IMR-90 (cell line): ENCODE data around the gene TMF1. TPM values are rescaled to one million over a fixed set of nuclear protein-coding genes. Genes with fewer than 3 reads are reported as not detected.
A peak's percentile ranks its signal among the peaks of the same experiment; 100 is the strongest.

Experiments used
- ATAC-seq: fragments of 200-7000 bp; cut with Tn5 transposase; 2 replicates; pipeline ENCODE4 v1.9.1; 2020; ENCODE audit warnings: low read depth, mild to moderate bottlenecking, moderate library complexity
- BruUV-seq: library from RNA; stranded (reverse); fragments of 400-500 nt; replicated peaks from 2 replicates; lab custom pipeline; 2021; lab: Mats Ljungman, UMichigan
- CTCF ChIA-PET: fragments of 300-600 bp; formaldehyde crosslinking; extraction: SDS; loops from one replicate; lab custom pipeline; 2021; ENCODE audit warnings: antibody characterized with exemption; lab: Yijun Ruan, JAX
- POLR2A ChIA-PET: fragments of 300-600 bp; sonication (Branson Sonifier 250); formaldehyde crosslinking; loops from one replicate; lab custom pipeline; 2022; ENCODE audit warnings: antibody characterized with exemption; ENCODE audit not compliant: unreplicated experiment; lab: Charles Lee
- DNase-seq: peaks from one replicate; pipeline ENCODE4 v3.0.0; 2013
- H2AFZ ChIP-seq: replicated peaks from 2 replicates; pipeline ENCODE3; 2013; ENCODE audit warnings: low read length, mild to moderate bottlenecking; ENCODE audit not compliant: poor library complexity
- H2AK5ac ChIP-seq: 2 replicates; pipeline ENCODE4 v1.6.1; 2013; ENCODE audit warnings: low read depth, low read length, inconsistent platforms
- H2AK9ac ChIP-seq: replicated peaks from 2 replicates; pipeline ENCODE3; 2013; ENCODE audit warnings: mild to moderate bottlenecking, low read depth, low read length, moderate library complexity; ENCODE audit not compliant: poor library complexity
- H2BK120ac ChIP-seq: 2 replicates; pipeline ENCODE4 v1.6.1; 2013; ENCODE audit warnings: low read depth, low read length, inconsistent platforms
- H2BK15ac ChIP-seq: 3 replicates; pipeline ENCODE4 v1.6.1; 2013; ENCODE audit warnings: low read depth, low read length, inconsistent platforms
- H2BK20ac ChIP-seq: 2 replicates; pipeline ENCODE4 v1.6.1; 2013; ENCODE audit warnings: low read depth, mild to moderate bottlenecking, inconsistent platforms, low read length, moderate library complexity
- H2BK5ac ChIP-seq: 2 replicates; pipeline ENCODE4 v1.6.1; 2013; ENCODE audit warnings: mild to moderate bottlenecking, low read depth, low read length, inconsistent platforms; ENCODE audit not compliant: poor library complexity, severe bottlenecking
- H3K14ac ChIP-seq: replicated peaks from 2 replicates; pipeline ENCODE4 v1.6.1; 2013; ENCODE audit warnings: low read depth, low read length, inconsistent platforms
- H3K18ac ChIP-seq: 2 replicates; pipeline ENCODE4 v1.6.1; 2013; ENCODE audit warnings: low read depth, low read length, control low read depth
- H3K23ac ChIP-seq: 2 replicates; pipeline ENCODE4 v1.6.1; 2013; ENCODE audit warnings: low read depth, low read length, inconsistent platforms
- H3K27ac ChIP-seq: 2 replicates; pipeline ENCODE4 v1.5.1; 2013; ENCODE audit warnings: mild to moderate bottlenecking, control low read depth, low read length; ENCODE audit not compliant: insufficient read depth
- H3K27me3 ChIP-seq: 2 replicates; pipeline ENCODE4 v1.6.1; 2013; ENCODE audit warnings: low read length; ENCODE audit not compliant: control insufficient read depth, insufficient read depth
- H3K36me3 ChIP-seq: 2 replicates; pipeline ENCODE4 v1.6.1; 2013; ENCODE audit warnings: low read length, mixed read lengths; ENCODE audit not compliant: control insufficient read depth, insufficient read depth
- H3K4ac ChIP-seq: 2 replicates; pipeline ENCODE4 v1.6.1; 2013; ENCODE audit warnings: low read depth, low read length, inconsistent platforms
- H3K4me1 ChIP-seq: 2 replicates; pipeline ENCODE4 v1.6.1; 2013; ENCODE audit warnings: low read length, mixed read lengths; ENCODE audit not compliant: control insufficient read depth, insufficient read depth
- H3K4me2 ChIP-seq: 2 replicates; pipeline ENCODE4 v1.6.1; 2013; ENCODE audit warnings: low read depth, mild to moderate bottlenecking, control low read depth, low read length, moderate library complexity
- H3K4me3 ChIP-seq: 2 replicates; pipeline ENCODE4 v1.5.1; 2013; ENCODE audit warnings: low read depth, mild to moderate bottlenecking, control low read depth, low read length, moderate library complexity; ENCODE audit not compliant: insufficient read depth
- H3K56ac ChIP-seq: 2 replicates; pipeline ENCODE4 v1.6.1; 2013; ENCODE audit warnings: low read length, inconsistent platforms; ENCODE audit not compliant: insufficient read depth; ENCODE audit errors: extremely low read depth
- H3K79me1 ChIP-seq, 2 experiments: 2 replicates each; pipeline ENCODE4 v1.6.1; 2013; ENCODE audit warnings: low read length in 2 of 2, inconsistent platforms in 1 of 2, low read depth in 1 of 2
- H3K9ac ChIP-seq: 2 replicates; pipeline ENCODE4 v1.6.1; 2013; ENCODE audit warnings: low read depth, low read length, control low read depth
- H3K9me1 ChIP-seq: 2 replicates; pipeline ENCODE4 v1.6.1; 2013; ENCODE audit warnings: low read length, inconsistent platforms; ENCODE audit not compliant: insufficient read depth
- H3K9me3 ChIP-seq: 2 replicates; pipeline ENCODE4 v1.6.1; 2013; ENCODE audit warnings: low read length; ENCODE audit not compliant: control insufficient read depth, insufficient read depth
- H4K20me1 ChIP-seq: 2 replicates; pipeline ENCODE4 v1.6.1; 2013; ENCODE audit warnings: low read length, inconsistent platforms; ENCODE audit not compliant: insufficient read depth
- H4K5ac ChIP-seq: 2 replicates; pipeline ENCODE4 v1.6.1; 2013; ENCODE audit warnings: mild to moderate bottlenecking, low read depth, low read length, control low read depth
- H4K8ac ChIP-seq, 2 experiments: 2 replicates each; pipeline ENCODE4 v1.6.1; 2013; ENCODE audit warnings: low read depth in 2 of 2, low read length in 2 of 2, control low read depth in 1 of 2, inconsistent platforms in 1 of 2
- H4K91ac ChIP-seq: 2 replicates; pipeline ENCODE4 v1.6.1; 2013; ENCODE audit warnings: low read depth, low read length, inconsistent platforms; ENCODE audit not compliant: insufficient read depth
- CTCF ChIP-seq: conservative IDR thresholded peaks from 2 replicates; pipeline ENCODE4 v1.5.1; 2012; ENCODE audit warnings: mild to moderate bottlenecking, low read depth, low read length, improper control_type of control experiment
- NFE2L2 ChIP-seq: fragments of 150-350 bp; IDR thresholded peaks from 2 replicates; pipeline ENCODE4 v1.6.1; 2016; ENCODE audit warnings: low read depth, mild to moderate bottlenecking, low read length
- POLR2A ChIP-seq: IDR thresholded peaks from 2 replicates; pipeline ENCODE4 v1.6.1; 2012; ENCODE audit warnings: mild to moderate bottlenecking, low read depth, low read length
- RAD21 ChIP-seq: IDR thresholded peaks from 2 replicates; pipeline ENCODE4 v1.6.1; 2012; ENCODE audit warnings: low read length, improper control_type of control experiment
- RCOR1 ChIP-seq: IDR thresholded peaks from 2 replicates; pipeline ENCODE4 v1.6.1; 2012; ENCODE audit warnings: mild to moderate bottlenecking, low read length, improper control_type of control experiment; ENCODE audit not compliant: insufficient replicate concordance
- WGBS, 2 experiments: methylation state at CpG; one replicate each; pipeline versions ENCODE4 v1.1.5 to v1.1.7; 2013; ENCODE audit warnings: missing lambda C conversion rate in 2 of 2; ENCODE audit not compliant: insufficient read length in 1 of 2; ENCODE audit errors: extremely low coverage in 2 of 2; 5-methylcytosine and 5-hydroxymethylcytosine counted together
- dilution Hi-C: fragments of 300-500 bp; cut with HindIII; formaldehyde crosslinking; loops from one replicate; pipeline ENCODE4 v1.14.3; 2018; ENCODE audit warnings: low sequenced_read_pairs; ENCODE audit not compliant: unreplicated experiment
- in situ Hi-C: fragments of 300-500 bp; cut with MboI; formaldehyde crosslinking; loops from 3 replicates; pipeline ENCODE4 v1.14.3; 2019; ENCODE audit warnings: low sequenced_read_pairs, inconsistent platforms, mixed read lengths
- intact Hi-C: fragments of 100-400 bp; cut with micrococcal nuclease; formaldehyde crosslinking; loops from 2 replicates; pipeline ENCODE4 v1.10.0; 2022
- polyA plus RNA-seq, 3 experiments: library from polyadenylated mRNA; depleted of rRNA; stranded (reverse); fragments of >200 nt; gene quantifications; 2 replicates each; pipeline ENCODE4 v1.2.3, GENCODE V29; 2012; ENCODE audit warnings: low replicate concordance in 1 of 3
- total RNA-seq: library from RNA; depleted of rRNA; stranded (reverse); fragments of >200 nt; gene quantifications from 2 replicates; pipeline ENCODE4 v1.2.3, GENCODE V29; 2012

Gene TMF1
- total and polyA plus RNA-seq, 2 of the 4 experiments (the other 2 are of a cell fraction), result 12.4 to 39.1 TPM

- Histone ChIP-seq H3K79me1 (peaks cover 0 to 10% of the 10 kb centered on the region in 2 experiments; a peak in 3 of 4 replicates), H3K9me3 (no peaks in the 10 kb centered on the region), H3K18ac (no peak overlapping the region), H3K9ac (no peak overlapping the region), H3K56ac (no peak overlapping the region), H3K4me3 (no peak overlapping the region), H3K27me3 (no peaks in the 10 kb centered on the region), H4K91ac (no peak overlapping the region), H3K23ac (no peak overlapping the region), H4K8ac (no peak overlapping the region), H3K4ac (no peak overlapping the region), H2BK5ac (no peak overlapping the region), H2BK20ac (no peak overlapping the region), H2BK120ac (no peak overlapping the region), H3K14ac (no peak overlapping the region), H3K36me3 (peaks cover 20% of the 10 kb centered on the region), H2AK5ac (no peak overlapping the region), H2BK15ac (no peak overlapping the region), H4K20me1 (no peaks in the 10 kb centered on the region), H3K27ac (no peak overlapping the region), H2AFZ (no peak overlapping the region), H2AK9ac (no peak overlapping the region), H4K5ac (no peak overlapping the region), H3K9me1 (no peaks in the 10 kb centered on the region), H3K4me2 (no peak overlapping the region), H3K4me1 (no peaks in the 10 kb centered on the region)
- POLR2A ChIA-PET, result no interaction called here
- WGBS, 2 experiments, result 100% methylated on average over 1 of the region's 2 CpGs; no CpG with 5 or more reads in 1 of the 2 experiments
- intact Hi-C loops, result loop anchor here (2.0 kb wide), 1 partner anchor 16 kb away; no protein-coding TSS in a partner anchor
- CTCF ChIA-PET, result no interaction called here
- no peak for DNase-seq
- TF ChIP-seq CTCF, result peak; percentile 21; the same call in 1 of the 2 replicates
- no peak for TF ChIP-seq POLR2A
- TF ChIP-seq RAD21, result no peak
- no peak for TF ChIP-seq NFE2L2
- no peak for TF ChIP-seq RCOR1
- in situ Hi-C loops, result no loop called here
- BruUV-seq, result no TSS peak
- no peak; the same call in 1 of the 2 replicates for ATAC-seq
- dilution Hi-C loops, result no loop called here
Observed at GRCh38 chr3:69020424-69020823, 31.7 kb downstream of the TMF1 start.
